CD4-positive, alpha-beta memory T cell (primary cell): ENCODE results near the gene MYOM1. TPM values are rescaled to one million over a fixed set of nuclear protein-coding genes. Genes with fewer than 3 reads are reported as not detected.

ENCODE experiments used
- CTCF ChIA-PET: fragments of 350-600 bp; sonication (Branson Sonifier 250); formaldehyde crosslinking; loops from one replicate; lab custom pipeline; 2021; ENCODE audit warnings: inconsistent platforms; ENCODE audit not compliant: partially characterized antibody; lab: Charles Lee
- POLR2A ChIA-PET: fragments of 350-600 bp; sonication (Branson Sonifier 250); formaldehyde crosslinking; loops from one replicate; lab custom pipeline; 2021; ENCODE audit not compliant: partially characterized antibody; lab: Charles Lee
- DNase-seq, 5 donors: peaks; one replicate each; pipeline versions ENCODE4 v3.0.0 to v3.0.0-alpha.2; 2020 to 2022; ENCODE audit warnings: mixed read lengths in 1 of 5
- H3K27ac ChIP-seq: one replicate; pipeline ENCODE4 v1.7.0; 2013; ENCODE audit warnings: low read depth, low read length
- H3K27me3 ChIP-seq: 2 replicates; pipeline ENCODE4 v1.7.0; 2013; ENCODE audit warnings: mild to moderate bottlenecking, low read length, moderate library complexity; ENCODE audit not compliant: insufficient read depth
- H3K36me3 ChIP-seq: 2 replicates; pipeline ENCODE4 v1.7.0; 2013; ENCODE audit warnings: mild to moderate bottlenecking, low read length, moderate library complexity; ENCODE audit not compliant: insufficient read depth
- H3K4me1 ChIP-seq: 2 replicates; pipeline ENCODE4 v1.7.0; 2013; ENCODE audit warnings: mild to moderate bottlenecking, low read length, moderate library complexity; ENCODE audit not compliant: insufficient read depth
- H3K4me3 ChIP-seq, 2 donors: one replicate each; pipeline ENCODE4 v1.7.0; 2013; ENCODE audit warnings: low read length in 2 of 2, mild to moderate bottlenecking in 1 of 2
- H3K9me3 ChIP-seq, 2 donors: one replicate each; pipeline ENCODE4 v1.7.0; 2013; ENCODE audit warnings: low read length in 2 of 2, control low read depth in 1 of 2; ENCODE audit not compliant: control insufficient read depth in 1 of 2
- H3K27ac Mint-ChIP-seq, 7 donors: one replicate each; pipeline ENCODE4 v1.8.0; 2020 to 2021; ENCODE audit warnings: mixed read lengths in 7 of 7, mild to moderate bottlenecking in 6 of 7, inconsistent platforms in 3 of 7, moderate library complexity in 3 of 7
- H3K27me3 Mint-ChIP-seq, 2 donors: one replicate each; pipeline ENCODE4 v1.8.0; 2020 to 2021; ENCODE audit warnings: mixed read lengths in 2 of 2
- H3K36me3 Mint-ChIP-seq, 2 donors: one replicate each; pipeline ENCODE4 v1.8.0; 2020 to 2021; ENCODE audit warnings: mixed read lengths in 2 of 2, inconsistent platforms in 1 of 2, mild to moderate bottlenecking in 1 of 2
- H3K4me1 Mint-ChIP-seq, 4 donors: one replicate each; pipeline ENCODE4 v1.8.0; 2020 to 2021; ENCODE audit warnings: mixed read lengths in 4 of 4, mild to moderate bottlenecking in 1 of 4
- H3K4me3 Mint-ChIP-seq, 8 donors: one replicate each; pipeline ENCODE4 v1.8.0; 2020 to 2021; ENCODE audit warnings: mixed read lengths in 8 of 8, mild to moderate bottlenecking in 7 of 8, moderate library complexity in 6 of 8, inconsistent platforms in 3 of 8
- H3K9me3 Mint-ChIP-seq, 8 donors: one replicate each; pipeline ENCODE4 v1.8.0; 2020 to 2021; ENCODE audit warnings: mixed read lengths in 8 of 8, mild to moderate bottlenecking in 5 of 8, inconsistent platforms in 3 of 8, moderate library complexity in 1 of 8
- intact Hi-C: fragments of 100-400 bp; cut with micrococcal nuclease; formaldehyde crosslinking; loops from one replicate; pipeline ENCODE4 v1.15.1; 2023
- polyA plus RNA-seq, 2 donors: library from polyadenylated mRNA; unstranded; fragments of 300-500 nt; fragmentation: Illumina TruSeq; gene quantifications; one replicate each; pipeline ENCODE4 v1.2.3, GENCODE V29; 2021
- total RNA-seq, 2 experiments: library from RNA; stranded (reverse); gene quantifications; one replicate each; pipeline ENCODE4 v1.2.3, GENCODE V29; 2021

MYOM1 gene
- total RNA-seq: 1 to 10 TPM; 3.5 to 4.2 TPM
- polyA plus RNA-seq: under 1 TPM; 0.09 to 0.18 TPM

- no peak within 1 kb of the TSS for H3K4me3 ChIP-seq
- H3K36me3 Mint-ChIP-seq: peaks cover 0 to 3% of the 10 kb centered on the region in 2 donors
- H3K4me1 ChIP-seq: no peaks in the 10 kb centered on the region
- H3K9me3 ChIP-seq: no peaks in the 10 kb centered on the region
- no peaks in the 10 kb centered on the region for H3K27me3 ChIP-seq
- no peak within 1 kb of the TSS for H3K4me3 Mint-ChIP-seq
- peak within 1 kb of the TSS in 3 of 7 donors; percentile 6 to 25 (median 14) for H3K27ac Mint-ChIP-seq
- no peaks in the 10 kb centered on the region for H3K36me3 ChIP-seq
- H3K9me3 Mint-ChIP-seq: peaks cover 0 to 2% (median 0%) of the 10 kb centered on the region in 8 donors
- peaks cover 0 to 7% (median 0%) of the 10 kb centered on the region in 4 donors for H3K4me1 Mint-ChIP-seq
- H3K27me3 Mint-ChIP-seq: no peaks in the 10 kb centered on the region
- H3K27ac ChIP-seq: no peak within 1 kb of the TSS
- intact Hi-C loops: no loop called here
- ChIA-PET CTCF (interaction anchor here (0.6 to 0.8 kb wide), 2 partner anchors 21 to 205 kb away, joined by 3 to 4 read pairs; no protein-coding TSS in a partner anchor), POLR2A (no interaction called here)
- DNase-seq: no peak
Measured at GRCh38 chr18:3219631-3220335, at the start of gene MYOM1. TSS of gene MYOM1 (minus strand) at chr18:3219968. CDS start at chr18:3215223, 4,745 bp downstream.

DNA sequence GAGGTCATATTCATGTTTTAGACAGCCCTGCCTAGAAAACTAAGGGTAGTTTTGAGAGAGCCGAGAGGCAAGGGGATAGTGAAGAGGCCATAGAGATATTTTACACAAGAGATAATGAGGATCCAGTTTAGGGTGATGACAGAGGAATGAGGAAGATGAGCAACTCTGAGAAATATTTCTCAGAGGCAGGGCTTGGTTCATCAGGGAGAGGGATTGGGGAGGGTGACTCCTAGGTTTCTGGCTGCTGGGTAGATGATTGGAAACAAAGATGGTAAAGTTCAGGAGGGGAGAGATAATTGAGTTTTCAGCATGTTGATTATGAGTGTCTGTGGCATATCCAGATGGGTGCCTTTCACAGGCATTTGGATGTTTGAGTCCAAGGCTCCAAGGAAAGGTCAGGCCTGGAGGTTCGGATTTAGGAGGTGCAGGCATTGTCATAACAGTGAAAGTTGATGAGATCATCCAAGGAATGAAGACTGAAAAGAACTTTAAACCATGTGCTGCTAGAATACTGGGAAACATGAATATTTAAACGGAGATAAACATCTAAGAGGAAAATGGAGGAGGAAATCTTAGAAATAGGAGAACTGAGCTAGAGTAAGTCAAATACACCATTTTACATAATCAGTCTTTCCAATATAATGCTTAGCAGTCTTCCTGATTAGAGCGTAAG is 49.6 kb upstream of the MYOM1 start:
- H3K9me3 Mint-ChIP-seq: no peaks in the 10 kb centered on the region
- H3K4me1 Mint-ChIP-seq: peaks cover 66 to 79% (median 73%) of the 10 kb centered on the region in 4 donors
- H3K4me1 ChIP-seq: peaks cover 81% of the 10 kb centered on the region
- H3K9me3 ChIP-seq: no peaks in the 10 kb centered on the region
- ChIA-PET CTCF (interaction anchor here (1.0 kb wide), 1 partner anchor 8 kb away, joined by 3 read pairs; no protein-coding TSS in a partner anchor), POLR2A (interaction anchor here (0.9 to 1.0 kb wide), 2 partner anchors 8 to 28 kb away, joined by 3 to 5 read pairs; partner anchors contain the start of gene MYL12B)
- H3K27me3 ChIP-seq: no peaks in the 10 kb centered on the region
- no peaks in the 10 kb centered on the region for H3K27me3 Mint-ChIP-seq
- intact Hi-C loops: no loop called here
- no peak overlapping the region for H3K4me3 ChIP-seq
- H3K36me3 ChIP-seq: peaks cover 17% of the 10 kb centered on the region
- peak overlapping the region; percentile 69 to 86 (median 77) for H3K27ac Mint-ChIP-seq
- peak overlapping the region; percentile 3 for H3K27ac ChIP-seq
- no peak for DNase-seq
- peak overlapping the region in 7 of 8 donors; percentile 2 to 77 (median 47) for H3K4me3 Mint-ChIP-seq
- H3K36me3 Mint-ChIP-seq: peaks cover 18 to 31% of the 10 kb centered on the region in 2 donors

GRCh38 chr18:3268306-3268705 is 48.5 kb upstream of the MYOM1 start:
- Mint-ChIP-seq H3K27me3 (no peaks in the 10 kb centered on the region), H3K4me3 (peak overlapping the region; percentile 8 to 77 (median 60)), H3K9me3 (no peaks in the 10 kb centered on the region), H3K27ac (peak overlapping the region; percentile 60 to 88 (median 74)), H3K4me1 (peaks cover 71 to 89% (median 82%) of the 10 kb centered on the region in 4 donors), H3K36me3 (peaks cover 7 to 26% of the 10 kb centered on the region in 2 donors)
- H3K9me3 ChIP-seq: no peaks in the 10 kb centered on the region
- no peak overlapping the region for H3K4me3 ChIP-seq
- no peaks in the 10 kb centered on the region for H3K27me3 ChIP-seq
- H3K36me3 ChIP-seq: peaks cover 7% of the 10 kb centered on the region
- peaks cover 92% of the 10 kb centered on the region for H3K4me1 ChIP-seq
- intact Hi-C loops: no loop called here
- CTCF ChIA-PET: no interaction called here
- POLR2A ChIA-PET: no interaction called here
- peak overlapping the region; percentile 3 for H3K27ac ChIP-seq
- DNase-seq: no peak

DNA sequence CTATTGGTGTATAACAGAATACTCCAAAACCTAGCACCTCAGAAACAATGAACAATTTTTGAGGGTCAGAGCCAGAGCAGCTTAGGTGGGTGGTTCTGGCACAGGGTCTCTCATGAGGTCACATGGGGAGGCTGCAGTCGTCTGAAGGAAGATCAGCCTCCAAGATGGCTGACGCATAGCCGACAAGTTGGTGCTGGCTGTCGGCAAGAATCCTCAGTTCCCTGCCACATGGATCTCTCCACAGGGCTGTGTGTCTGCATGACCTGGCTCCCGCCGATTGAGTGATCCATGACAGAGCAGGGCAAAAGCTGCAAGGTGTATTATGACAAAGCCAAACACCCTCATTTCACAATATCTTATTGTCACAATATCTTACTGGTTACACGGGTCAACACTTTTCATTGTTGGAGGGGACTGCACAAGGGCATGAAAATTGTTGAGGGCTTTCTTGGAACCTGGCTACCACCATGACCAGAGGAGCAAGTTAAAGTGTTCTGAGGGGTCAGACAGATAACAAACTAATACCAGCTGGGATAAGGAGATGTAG is 46.4 kb upstream of the MYOM1 start:
- Mint-ChIP-seq H3K4me3 (peak overlapping the region in 7 of 8 donors; percentile 60 to 98 (median 71)), H3K4me1 (peaks cover 63 to 91% (median 75%) of the 10 kb centered on the region in 4 donors), H3K36me3 (peaks cover 0 to 28% of the 10 kb centered on the region in 2 donors), H3K27ac (peak overlapping the region; percentile 85 to 99 (median 88)), H3K27me3 (no peaks in the 10 kb centered on the region), H3K9me3 (no peaks in the 10 kb centered on the region)
- DNase-seq: no peak
- H3K9me3 ChIP-seq: no peaks in the 10 kb centered on the region
- ChIA-PET CTCF (interaction anchor here (1.0 to 1.3 kb wide), 3 partner anchors 15 to 32 kb away, joined by 3 read pairs; no protein-coding TSS in a partner anchor), POLR2A (interaction anchor here (1.0 to 9.0 kb wide), 2 partner anchors 16 to 31 kb away, joined by 3 to 418 read pairs; partner anchors contain the start of gene MYL12A)
- H3K27ac ChIP-seq: peak overlapping the region; percentile 12
- no peaks in the 10 kb centered on the region for H3K36me3 ChIP-seq
- H3K4me1 ChIP-seq: peaks cover 79% of the 10 kb centered on the region
- H3K4me3 ChIP-seq: no peak overlapping the region
- H3K27me3 ChIP-seq: no peaks in the 10 kb centered on the region
- intact Hi-C loops: no loop called here

DNA sequence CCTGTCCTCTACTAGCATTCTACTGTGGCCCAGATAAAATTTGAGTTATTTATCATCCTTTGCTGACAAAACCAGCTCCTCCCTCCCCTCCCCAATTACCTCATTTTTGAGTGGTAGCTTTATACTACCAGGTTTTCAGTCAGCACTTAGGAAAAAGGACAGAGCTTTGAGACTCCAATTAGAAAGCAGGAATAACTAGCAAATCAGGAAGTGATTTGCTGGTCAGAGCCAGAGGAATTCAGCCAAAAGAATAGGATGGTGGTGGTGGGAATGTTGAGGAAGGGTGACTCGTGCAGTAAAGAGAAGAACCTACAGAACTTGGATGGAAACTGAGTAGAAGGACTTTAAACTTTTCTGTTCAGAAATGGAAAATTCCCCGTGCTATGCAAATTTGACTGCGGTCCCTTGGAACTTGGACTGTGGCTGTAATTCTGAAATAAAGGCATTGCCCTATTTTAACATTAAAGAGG is 45.8 kb upstream of the MYOM1 start:
- no peaks in the 10 kb centered on the region for H3K36me3 ChIP-seq
- Mint-ChIP-seq H3K4me3 (peak overlapping the region; percentile 31 to 98 (median 67)), H3K4me1 (peaks cover 63 to 91% (median 74%) of the 10 kb centered on the region in 4 donors), H3K9me3 (no peaks in the 10 kb centered on the region), H3K27me3 (no peaks in the 10 kb centered on the region), H3K36me3 (peaks cover 0 to 31% of the 10 kb centered on the region in 2 donors), H3K27ac (peak overlapping the region; percentile 76 to 99 (median 88))
- no peaks in the 10 kb centered on the region for H3K27me3 ChIP-seq
- no peaks in the 10 kb centered on the region for H3K9me3 ChIP-seq
- POLR2A ChIA-PET: interaction anchor here (1.0 to 9.0 kb wide), 3 partner anchors 15 to 183 kb away, joined by 3 to 418 read pairs (median 15); partner anchors contain the start of genes MYL12A and TGIF1
- CTCF ChIA-PET: interaction anchor here (1.0 to 1.3 kb wide), 3 partner anchors 14 to 32 kb away, joined by 3 read pairs; no protein-coding TSS in a partner anchor
- peaks cover 81% of the 10 kb centered on the region for H3K4me1 ChIP-seq
- H3K27ac ChIP-seq: peak overlapping the region; percentile 12
- no peak for DNase-seq
- intact Hi-C loops: no loop called here
- no peak overlapping the region for H3K4me3 ChIP-seq

GRCh38 chr18:3264362-3264761 is 44.6 kb upstream of the MYOM1 start:
- no peak overlapping the region for H3K27ac ChIP-seq
- peak overlapping the region; percentile 22 to 98 (median 92) for H3K4me3 Mint-ChIP-seq

More at GRCh38 chr18:3264362-3264761, 44.6 kb upstream of the MYOM1 start:
- ChIA-PET POLR2A (interaction anchor here (1.1 to 9.0 kb wide), 5 partner anchors 14 to 329 kb away, joined by 4 to 418 read pairs (median 10); partner anchors contain the start of genes MYL12A and TGIF1), CTCF (interaction anchor here (0.6 to 2.1 kb wide), 6 partner anchors 16 to 330 kb away, joined by 3 to 7 read pairs (median 5); no protein-coding TSS in a partner anchor)
- Mint-ChIP-seq H3K27ac (peak overlapping the region in 6 of 7 donors; percentile 58 to 99 (median 90)), H3K27me3 (no peaks in the 10 kb centered on the region), H3K9me3 (no peaks in the 10 kb centered on the region), H3K36me3 (peaks cover 0 to 31% of the 10 kb centered on the region in 2 donors), H3K4me1 (peaks cover 63 to 91% (median 72%) of the 10 kb centered on the region in 4 donors)
- Histone ChIP-seq H3K27me3 (no peaks in the 10 kb centered on the region), H3K9me3 (no peaks in the 10 kb centered on the region), H3K36me3 (no peaks in the 10 kb centered on the region), H3K4me1 (peaks cover 81% of the 10 kb centered on the region), H3K4me3 (no peak overlapping the region)
- no peak for DNase-seq
- intact Hi-C loops: loop anchor here (1.0 to 5.0 kb wide), 3 partner anchors 10 to 338 kb away; partner anchors contain the start of gene LPIN2
